OCI-LY1 (cell line): ENCODE measurements around the gene USO1.

Source experiments
- H2AFZ ChIP-seq: fragments of 200-600 bp; sonication (generic), shearing (Covaris generic); 2 replicates; pipeline ENCODE4 v1.6.0; 2014; ENCODE audit warnings: antibody characterized with exemption, mild to moderate bottlenecking, low read length
- H3F3A ChIP-seq: fragments of 200-600 bp; sonication (generic), shearing (Covaris generic); 2 replicates; pipeline ENCODE4 v1.6.0; 2014; ENCODE audit warnings: mild to moderate bottlenecking, antibody characterized with exemption, low read length, moderate library complexity; ENCODE audit not compliant: insufficient read depth
- H3K27ac ChIP-seq: fragments of 200-600 bp; sonication (generic); 2 replicates; pipeline ENCODE4 v1.5.1; 2014; ENCODE audit warnings: low read length, mixed run types, mild to moderate bottlenecking, low read depth; ENCODE audit not compliant: poor library complexity, severe bottlenecking
- H3K27me3 ChIP-seq: fragments of 200-600 bp; sonication (generic); 2 replicates; pipeline ENCODE4 v1.6.0; 2014; ENCODE audit warnings: antibody characterized with exemption, mild to moderate bottlenecking, low read length, moderate library complexity; ENCODE audit not compliant: insufficient read depth
- H3K36me3 ChIP-seq: fragments of 200-600 bp; sonication (generic); 2 replicates; pipeline ENCODE4 v1.6.1; 2014; ENCODE audit warnings: mild to moderate bottlenecking, antibody characterized with exemption, low read length, moderate library complexity, mixed read lengths; ENCODE audit not compliant: insufficient read depth
- H3K4me1 ChIP-seq: fragments of 200-600 bp; sonication (generic); 2 replicates; pipeline ENCODE4 v1.5.1; 2014; ENCODE audit warnings: mild to moderate bottlenecking, low read length, moderate library complexity; ENCODE audit not compliant: insufficient read depth, severe bottlenecking
- H3K4me2 ChIP-seq: fragments of 200-600 bp; sonication (generic), shearing (Covaris generic); 2 replicates; pipeline ENCODE4 v1.6.1; 2014; ENCODE audit warnings: low read length
- H3K4me3 ChIP-seq: fragments of 200-600 bp; sonication (generic); 2 replicates; pipeline ENCODE4 v1.5.1; 2014; ENCODE audit warnings: low read length, low read depth, mild to moderate bottlenecking, mixed read lengths; ENCODE audit not compliant: poor library complexity, severe bottlenecking
- H3K79me2 ChIP-seq: fragments of 200-600 bp; shearing (Covaris generic); 2 replicates; pipeline ENCODE4 v1.6.1; 2016; ENCODE audit warnings: mixed run types, low read length, mixed read lengths; ENCODE audit not compliant: insufficient read depth
- H3K9ac ChIP-seq: fragments of 200-600 bp; sonication (generic), shearing (Covaris generic); 2 replicates; pipeline ENCODE4 v1.6.1; 2014; ENCODE audit warnings: mild to moderate bottlenecking, low read length, mixed read lengths
- H3K9me2 ChIP-seq: fragments of 200-600 bp; sonication (generic), shearing (Covaris generic); 2 replicates; pipeline ENCODE4 v1.6.1; 2014; ENCODE audit warnings: low read depth, mild to moderate bottlenecking, low read length, mixed read lengths
- H3K9me3 ChIP-seq: fragments of 200-600 bp; shearing (Covaris generic); 2 replicates; pipeline ENCODE4 v1.6.1; 2014; ENCODE audit warnings: low read length, mixed read lengths
- H4K20me1 ChIP-seq: fragments of 200-600 bp; sonication (generic), shearing (Covaris generic); 2 replicates; pipeline ENCODE4 v1.6.0; 2016; ENCODE audit warnings: mild to moderate bottlenecking, low read length; ENCODE audit not compliant: insufficient read depth
- EZH2 ChIP-seq: fragments of 200-600 bp; sonication (generic), shearing (Covaris generic); IDR thresholded peaks from 2 replicates; pipeline ENCODE4 v1.8.0; 2017; ENCODE audit warnings: borderline replicate concordance, mixed run types, mild to moderate bottlenecking, antibody characterized with exemption, low read length, moderate library complexity, mixed read lengths
- TF ChIP-seq, protein P1 (sequence below): fragments of 200-600 bp; sonication (generic), shearing (Covaris generic); IDR thresholded peaks from 2 replicates; pipeline ENCODE4 v1.5.1; 2017; ENCODE audit warnings: mild to moderate bottlenecking, antibody characterized with exemption, low read length, moderate library complexity, mixed read lengths

USO1 gene

DNA sequence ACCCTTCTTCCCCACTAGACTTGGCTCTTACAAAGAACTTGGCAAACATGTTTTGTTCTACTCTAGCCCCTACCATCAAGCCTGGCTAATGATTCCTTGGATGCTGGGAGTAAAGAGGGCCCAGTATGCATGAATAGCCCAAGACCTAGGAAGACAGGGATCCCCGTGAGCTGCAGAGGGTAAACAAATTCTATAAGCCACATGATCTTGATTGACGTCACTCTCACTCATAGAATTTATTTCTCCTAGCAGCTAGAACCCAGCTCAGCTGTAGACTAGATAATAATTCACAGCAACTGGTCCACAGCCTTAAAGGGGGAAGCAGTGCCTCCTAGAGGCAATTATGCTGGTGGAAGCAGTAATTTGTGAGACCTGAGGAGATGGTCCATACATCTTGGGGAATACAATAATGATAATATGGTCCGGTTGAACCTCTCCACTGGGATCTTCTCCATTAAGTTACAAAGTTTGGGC lies 16.1 kb upstream of the USO1 start:
- Histone ChIP-seq H3K27ac (no peak overlapping the region), H3K4me2 (no peak overlapping the region), H3K36me3 (no peaks in the 10 kb centered on the region), H3K9me3 (no peaks in the 10 kb centered on the region), H3K27me3 (no peaks in the 10 kb centered on the region), H3K4me1 (no peaks in the 10 kb centered on the region), H3K79me2 (no peaks in the 10 kb centered on the region), H3K9ac (no peak overlapping the region), H4K20me1 (no peaks in the 10 kb centered on the region), H2AFZ (no peak overlapping the region), H3K4me3 (no peak overlapping the region), H3F3A (no peaks in the 10 kb centered on the region), H3K9me2 (no peaks in the 10 kb centered on the region)
- TF ChIP-seq EZH2, result no peak
- TF ChIP-seq, protein P1, sequence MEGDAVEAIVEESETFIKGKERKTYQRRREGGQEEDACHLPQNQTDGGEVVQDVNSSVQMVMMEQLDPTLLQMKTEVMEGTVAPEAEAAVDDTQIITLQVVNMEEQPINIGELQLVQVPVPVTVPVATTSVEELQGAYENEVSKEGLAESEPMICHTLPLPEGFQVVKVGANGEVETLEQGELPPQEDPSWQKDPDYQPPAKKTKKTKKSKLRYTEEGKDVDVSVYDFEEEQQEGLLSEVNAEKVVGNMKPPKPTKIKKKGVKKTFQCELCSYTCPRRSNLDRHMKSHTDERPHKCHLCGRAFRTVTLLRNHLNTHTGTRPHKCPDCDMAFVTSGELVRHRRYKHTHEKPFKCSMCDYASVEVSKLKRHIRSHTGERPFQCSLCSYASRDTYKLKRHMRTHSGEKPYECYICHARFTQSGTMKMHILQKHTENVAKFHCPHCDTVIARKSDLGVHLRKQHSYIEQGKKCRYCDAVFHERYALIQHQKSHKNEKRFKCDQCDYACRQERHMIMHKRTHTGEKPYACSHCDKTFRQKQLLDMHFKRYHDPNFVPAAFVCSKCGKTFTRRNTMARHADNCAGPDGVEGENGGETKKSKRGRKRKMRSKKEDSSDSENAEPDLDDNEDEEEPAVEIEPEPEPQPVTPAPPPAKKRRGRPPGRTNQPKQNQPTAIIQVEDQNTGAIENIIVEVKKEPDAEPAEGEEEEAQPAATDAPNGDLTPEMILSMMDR, result peak; percentile 83

DNA sequence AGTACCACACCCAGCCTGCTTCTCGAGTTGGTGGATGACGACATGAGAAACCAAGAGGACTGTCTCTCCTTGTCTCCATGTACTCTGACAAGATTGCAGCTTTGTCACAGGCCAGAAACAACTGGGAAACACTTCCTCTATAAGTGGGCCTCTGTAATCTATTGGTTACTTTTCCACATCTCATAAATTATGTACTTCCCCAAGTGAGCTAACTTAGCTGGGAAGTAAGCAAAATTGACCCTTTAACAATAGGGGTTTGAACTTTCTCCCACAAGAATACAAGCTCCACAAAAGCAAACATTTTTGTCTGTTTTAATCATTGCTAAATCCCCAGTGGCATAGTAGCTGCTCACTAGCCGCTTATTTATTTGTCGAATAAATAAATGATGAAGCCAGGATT lies 14.1 kb upstream of the USO1 start:
- no peak overlapping the region for H3K9ac ChIP-seq
- no peak overlapping the region for H3K4me2 ChIP-seq
- no peaks in the 10 kb centered on the region for H3K4me1 ChIP-seq
- no peaks in the 10 kb centered on the region for H3K9me2 ChIP-seq
- no peaks in the 10 kb centered on the region for H3K36me3 ChIP-seq
- H3K4me3 ChIP-seq, result no peak overlapping the region
- H3K27ac ChIP-seq, result no peak overlapping the region
- no peak overlapping the region for H2AFZ ChIP-seq
- no peak for TF ChIP-seq EZH2
- TF ChIP-seq, protein P1, result no peak
- no peaks in the 10 kb centered on the region for H3K79me2 ChIP-seq
- no peaks in the 10 kb centered on the region for H4K20me1 ChIP-seq
- no peaks in the 10 kb centered on the region for H3K27me3 ChIP-seq
- no peaks in the 10 kb centered on the region for H3K9me3 ChIP-seq
- H3F3A ChIP-seq, result no peaks in the 10 kb centered on the region

DNA sequence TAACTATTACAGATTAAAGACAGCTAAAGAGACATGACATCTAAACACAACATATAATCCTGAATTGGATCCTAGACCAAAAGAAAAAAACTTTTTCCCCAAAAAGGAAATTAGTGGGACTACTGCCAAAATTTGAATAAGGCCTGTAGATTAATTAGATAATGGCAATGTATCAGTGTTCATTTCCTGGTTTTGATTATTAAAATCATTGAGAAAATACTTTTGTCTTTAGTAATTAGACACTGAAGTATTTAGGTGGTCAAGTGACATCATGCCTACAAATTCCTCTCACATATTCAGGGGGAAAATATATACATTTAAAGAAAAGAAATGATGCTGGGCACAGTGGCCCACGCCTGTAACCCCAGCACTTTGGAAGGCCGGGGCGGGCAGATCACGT lies 10.4 kb upstream of the USO1 start:
- Histone ChIP-seq H3K4me1 (no peaks in the 10 kb centered on the region), H3K27me3 (no peaks in the 10 kb centered on the region), H2AFZ (no peak overlapping the region), H3K9me3 (no peaks in the 10 kb centered on the region), H3K79me2 (no peaks in the 10 kb centered on the region), H3K27ac (no peak overlapping the region), H3F3A (no peaks in the 10 kb centered on the region), H3K9me2 (no peaks in the 10 kb centered on the region), H3K4me2 (no peak overlapping the region), H3K36me3 (no peaks in the 10 kb centered on the region), H4K20me1 (no peaks in the 10 kb centered on the region), H3K4me3 (no peak overlapping the region), H3K9ac (no peak overlapping the region)
- no peak for TF ChIP-seq EZH2
- TF ChIP-seq, protein P1, result no peak
